NCI-H1436 (cell line): ENCODE measurements around the gene SPEM3.

Experiments used
- DNase-seq: peaks from one replicate; lab custom pipeline; 2025; lab: John Stamatoyannopoulos, UW

SPEM3 gene

GRCh38 chr17:7403977-7404736, 24.5 kb upstream of the SPEM3 start, which contains the start of gene TMEM256:
Gene TMEM256 (minus strand): TSS chr17:7404097. CDS start chr17:7404084, 13 bp downstream.
- DNase-seq, result peak; percentile 98

DNA sequence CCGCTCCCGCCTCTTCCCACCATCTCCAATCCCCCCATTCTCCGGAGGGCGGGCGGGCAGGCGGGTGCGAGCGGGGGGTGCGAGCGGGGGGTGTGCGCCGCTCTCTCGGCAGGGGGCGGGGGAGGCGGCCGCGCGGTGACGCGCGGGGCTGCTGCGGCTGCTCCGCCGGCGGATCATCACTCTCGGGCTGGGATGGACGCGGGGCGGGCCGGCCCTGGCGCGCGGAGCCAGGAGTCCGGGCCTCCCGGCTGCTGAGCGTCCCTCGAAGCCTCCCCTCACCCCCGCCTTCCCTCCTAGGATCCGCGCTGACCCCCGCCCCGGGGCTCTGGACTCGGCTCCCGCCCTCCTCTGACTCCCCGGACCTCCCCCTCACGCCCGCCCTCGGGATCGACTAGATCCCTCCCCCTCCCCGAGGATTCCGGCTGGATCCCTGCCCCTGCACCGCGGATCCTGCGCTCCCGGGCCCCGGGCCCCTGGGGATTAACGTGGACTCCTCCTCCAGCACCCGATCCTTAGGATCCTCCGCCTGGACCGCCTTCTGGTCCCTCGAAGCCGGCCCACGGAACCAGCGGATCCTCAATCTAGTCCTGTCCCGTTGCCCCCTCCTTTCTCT, 23.8 kb upstream of the SPEM3 start:
- DNase-seq, result no peak

DNA sequence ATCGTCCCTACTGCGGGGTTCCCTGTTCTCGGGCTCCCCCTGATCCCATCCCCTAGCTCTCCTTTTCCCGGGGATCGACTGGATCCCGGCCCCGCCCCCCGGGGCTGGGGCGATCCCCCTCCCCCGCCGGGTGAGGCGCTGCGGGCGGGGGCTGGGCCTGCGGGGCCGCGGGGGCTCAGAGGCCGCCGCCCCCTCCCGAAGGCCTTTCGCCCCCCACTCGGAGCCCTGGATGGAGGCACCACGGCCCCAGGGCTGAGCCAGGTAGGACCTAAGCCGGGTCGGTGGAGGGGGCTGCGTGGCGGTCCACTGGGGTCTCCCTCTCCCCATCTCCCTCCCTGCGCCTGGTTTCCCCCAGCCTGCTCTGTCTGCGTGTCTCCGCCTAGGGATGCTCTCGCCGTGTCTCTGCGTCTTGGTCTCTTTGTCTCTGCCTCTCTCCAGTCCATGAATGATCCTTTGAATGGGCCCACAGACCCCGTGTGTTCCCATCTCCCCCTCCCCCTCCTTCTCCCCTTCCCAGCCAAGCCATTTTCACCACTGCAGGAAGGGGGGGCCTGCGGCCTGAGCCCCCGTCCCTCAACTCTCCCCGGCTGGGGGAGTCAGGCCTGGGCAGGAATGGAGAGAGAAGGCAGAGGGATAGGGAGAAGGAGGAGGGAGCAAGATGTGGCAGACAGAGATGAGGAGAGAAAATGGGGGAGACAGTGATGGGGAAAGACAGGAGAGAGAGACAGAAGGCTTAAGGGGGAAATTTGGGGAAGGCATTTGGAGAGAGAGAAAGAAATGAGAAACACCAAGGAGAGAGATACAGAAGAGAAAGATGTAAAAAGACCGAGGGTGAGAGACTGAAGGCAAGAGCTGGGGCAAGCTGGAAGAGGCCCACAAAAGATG, 23.1 kb upstream of the SPEM3 start:
- no peak for DNase-seq

GRCh38 chr17:7406235-7406825, 22.3 kb upstream of the SPEM3 start:
- no peak for DNase-seq

DNA sequence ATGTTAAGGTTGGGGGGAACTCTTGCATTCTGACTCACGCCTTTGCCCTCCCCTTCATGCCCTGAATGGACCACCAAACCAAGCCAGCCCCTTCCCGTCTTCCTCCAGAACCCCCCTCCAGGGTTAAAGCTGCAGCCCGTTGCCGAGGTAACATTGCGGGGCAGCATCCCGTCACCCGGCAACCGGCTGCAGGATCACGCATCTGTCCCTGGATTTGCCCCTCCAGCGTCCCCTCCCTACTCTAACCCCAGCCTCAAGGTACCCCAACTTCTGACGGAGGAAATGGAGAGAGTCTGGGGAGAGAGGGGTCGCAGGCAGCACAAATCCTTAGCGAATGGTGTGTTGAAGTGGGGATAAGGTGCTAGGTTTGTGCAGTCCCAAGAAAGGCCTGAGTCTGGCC, 21.6 kb upstream of the SPEM3 start:
- no peak for DNase-seq

- DNase-seq, result no peak
Observed at GRCh38 chr17:7407485-7408251, 21.0 kb upstream of the SPEM3 start, which contains the start of gene NLGN2. Gene NLGN2 (plus strand): TSS chr17:7407845. CDS start chr17:7408256, 411 bp downstream.

DNA sequence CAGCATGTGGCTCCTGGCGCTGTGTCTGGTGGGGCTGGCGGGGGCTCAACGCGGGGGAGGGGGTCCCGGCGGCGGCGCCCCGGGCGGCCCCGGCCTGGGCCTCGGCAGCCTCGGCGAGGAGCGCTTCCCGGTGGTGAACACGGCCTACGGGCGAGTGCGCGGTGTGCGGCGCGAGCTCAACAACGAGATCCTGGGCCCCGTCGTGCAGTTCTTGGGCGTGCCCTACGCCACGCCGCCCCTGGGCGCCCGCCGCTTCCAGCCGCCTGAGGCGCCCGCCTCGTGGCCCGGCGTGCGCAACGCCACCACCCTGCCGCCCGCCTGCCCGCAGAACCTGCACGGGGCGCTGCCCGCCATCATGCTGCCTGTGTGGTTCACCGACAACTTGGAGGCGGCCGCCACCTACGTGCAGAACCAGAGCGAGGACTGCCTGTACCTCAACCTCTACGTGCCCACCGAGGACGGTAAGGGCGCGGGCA, 20.4 kb upstream of the SPEM3 start:
- DNase-seq, result no peak

DNA sequence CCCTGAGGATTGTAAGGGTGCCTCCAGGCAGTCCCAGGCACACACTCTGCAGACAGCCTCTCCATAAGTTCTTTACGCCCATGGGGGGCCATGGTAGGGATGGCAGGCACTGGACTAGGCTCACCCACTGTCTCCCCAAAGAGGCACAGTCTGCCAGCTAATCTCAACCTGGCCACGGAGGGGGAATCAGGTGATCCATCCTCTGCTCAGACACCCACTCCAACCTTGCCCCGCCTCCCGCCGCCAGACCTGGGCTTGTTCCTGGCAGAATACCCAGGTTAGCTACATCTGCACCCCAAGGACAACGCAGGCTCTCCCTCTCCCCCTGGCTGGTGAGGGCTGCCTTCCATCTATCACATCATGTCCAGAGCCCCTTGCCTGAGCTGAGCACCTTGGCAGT, 19.8 kb upstream of the SPEM3 start:
- DNase-seq, result no peak

DNA sequence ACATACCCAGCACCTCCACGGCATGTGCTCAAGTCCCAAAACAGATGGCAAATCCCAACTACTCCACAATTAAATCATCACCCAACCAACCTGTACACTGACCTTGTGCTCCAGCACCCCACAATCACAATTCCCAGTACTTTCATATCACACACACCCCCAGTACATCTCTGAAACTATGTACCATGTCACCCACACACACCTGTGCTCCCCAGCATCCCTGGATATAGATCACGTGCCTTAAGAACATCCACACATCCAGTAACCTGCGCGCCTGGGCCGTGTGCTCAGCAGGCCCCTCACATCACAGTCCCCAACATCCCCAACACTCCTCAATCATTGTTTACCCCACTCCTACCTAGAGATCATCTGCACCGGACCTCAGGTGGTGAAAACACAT, 18.9 kb upstream of the SPEM3 start:
- DNase-seq, result no peak

DNA sequence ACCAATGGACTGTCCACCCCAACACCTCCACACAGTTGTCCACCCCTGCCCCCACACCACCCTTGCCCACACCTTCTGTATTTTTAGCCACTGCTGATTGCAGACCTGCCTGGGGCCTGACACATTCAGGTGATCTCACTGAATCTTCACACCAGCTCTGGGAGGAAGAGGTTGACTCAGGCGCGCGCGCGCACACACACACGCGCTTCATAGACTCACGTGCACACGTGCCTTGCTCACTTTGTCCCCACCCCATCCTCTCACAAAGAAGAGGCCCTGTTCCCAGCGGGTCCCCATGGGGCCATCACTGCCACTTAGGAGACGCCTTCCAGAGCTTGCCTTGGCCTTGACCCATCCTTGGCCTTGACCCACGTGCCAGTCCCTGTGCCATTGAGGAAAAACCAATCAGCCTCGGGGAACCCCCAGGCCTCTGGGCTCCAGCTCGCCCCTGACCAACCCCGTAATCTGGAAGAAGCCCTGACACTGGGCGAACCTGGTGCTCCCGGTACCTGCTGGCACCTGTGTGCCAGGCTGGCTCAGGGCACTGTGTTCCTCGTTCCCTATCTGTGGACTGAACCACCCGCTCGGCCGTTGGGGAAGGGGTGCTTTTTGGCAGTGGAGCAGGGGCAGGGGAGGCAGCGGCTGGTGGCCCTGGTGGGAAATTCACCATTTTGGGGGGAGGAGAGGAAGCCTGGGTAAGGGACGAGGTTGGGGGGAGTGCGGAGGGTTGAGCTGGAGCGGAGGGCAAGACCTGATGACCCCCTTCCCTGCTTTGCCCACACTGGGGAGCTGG, 17.8 kb upstream of the SPEM3 start:
- DNase-seq, result no peak

- no peak for DNase-seq
Observed at GRCh38 chr17:7411427-7411750, 17.3 kb upstream of the SPEM3 start.

- DNase-seq, result no peak
Observed at GRCh38 chr17:7413346-7413985, 15.2 kb upstream of the SPEM3 start.

GRCh38 chr17:7414837-7415236, 13.8 kb upstream of the SPEM3 start:
- no peak for DNase-seq

- DNase-seq, result no peak
Observed at GRCh38 chr17:7415784-7416183, 12.9 kb upstream of the SPEM3 start.

GRCh38 chr17:7416323-7416722, 12.3 kb upstream of the SPEM3 start:
- DNase-seq, result no peak

GRCh38 chr17:7417056-7417655, 11.5 kb upstream of the SPEM3 start:
- no peak for DNase-seq

- no peak for DNase-seq
Observed at GRCh38 chr17:7418472-7419152, 10.0 kb upstream of the SPEM3 start.

- DNase-seq, result no peak
Observed at GRCh38 chr17:7419819-7420610, 8.6 kb upstream of the SPEM3 start, which contains the start of gene SPEM1. Gene SPEM1 (plus strand): TSS chr17:7420324. CDS start chr17:7420385, 61 bp downstream.
